HG02763 (cell line): ENCODE measurements around the gene ZDHHC24.
"Not testable (repeated sequence)": the region's sequence is repeated elsewhere in the genome, so short reads cannot be mapped to it uniquely, and the experiment has no call there.

ENCODE experiments used
- ATAC-seq: cut with Tn5 transposase; IDR thresholded peaks from one replicate; pipeline ENCODE4 v1.9.1; 2021; ENCODE audit warnings: mild to moderate bottlenecking, moderate library complexity; ENCODE audit not compliant: unreplicated experiment

Gene ZDHHC24

GRCh38 chr11:66546966-66547661 lies 1.3 kb upstream of the ZDHHC24 start:
- ATAC-seq = no peak

GRCh38 chr11:66546368-66546965 lies 619 bp upstream of the ZDHHC24 start, which contains the start of gene ACTN3:
Gene ACTN3, plus strand, starts transcription at chr11:66546903. Its CDS starts 35 bp downstream, at chr11:66546938.
- no peak for ATAC-seq

GRCh38 chr11:66544952-66545351 lies 896 bp downstream of the ZDHHC24 start:
- not testable (repeated sequence) for ATAC-seq

GRCh38 chr11:66543263-66544107 lies 2.4 kb downstream of the ZDHHC24 start:
- no peak for ATAC-seq

DNA sequence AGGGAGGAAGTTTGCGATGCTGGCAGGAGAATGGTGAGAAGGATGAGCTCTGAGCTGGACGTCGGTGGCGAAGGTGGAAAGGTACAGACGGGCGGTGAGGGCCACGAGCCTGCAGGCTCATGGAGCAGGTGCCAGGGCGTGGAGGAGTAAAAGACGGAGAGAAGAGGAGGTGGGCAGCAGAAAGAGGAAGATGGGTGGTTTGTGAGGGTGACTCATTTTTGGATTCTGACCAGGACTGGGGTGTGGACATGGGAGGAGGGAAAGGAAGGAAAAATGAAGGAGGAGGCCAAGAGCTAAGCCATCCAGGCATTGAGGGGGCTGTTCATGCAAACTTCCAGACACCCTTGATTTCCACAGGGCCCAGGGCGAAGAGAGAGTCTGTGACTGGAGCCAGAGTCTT lies 3.5 kb downstream of the ZDHHC24 start:
- ATAC-seq = no peak

- no peak for ATAC-seq
Measured at GRCh38 chr11:66541892-66542291, 4.0 kb downstream of the ZDHHC24 start.

- not testable (repeated sequence) for ATAC-seq
Measured at GRCh38 chr11:66540598-66540997, 5.2 kb downstream of the ZDHHC24 start.

GRCh38 chr11:66539870-66540213 lies 6.0 kb downstream of the ZDHHC24 start:
- ATAC-seq = no peak

DNA sequence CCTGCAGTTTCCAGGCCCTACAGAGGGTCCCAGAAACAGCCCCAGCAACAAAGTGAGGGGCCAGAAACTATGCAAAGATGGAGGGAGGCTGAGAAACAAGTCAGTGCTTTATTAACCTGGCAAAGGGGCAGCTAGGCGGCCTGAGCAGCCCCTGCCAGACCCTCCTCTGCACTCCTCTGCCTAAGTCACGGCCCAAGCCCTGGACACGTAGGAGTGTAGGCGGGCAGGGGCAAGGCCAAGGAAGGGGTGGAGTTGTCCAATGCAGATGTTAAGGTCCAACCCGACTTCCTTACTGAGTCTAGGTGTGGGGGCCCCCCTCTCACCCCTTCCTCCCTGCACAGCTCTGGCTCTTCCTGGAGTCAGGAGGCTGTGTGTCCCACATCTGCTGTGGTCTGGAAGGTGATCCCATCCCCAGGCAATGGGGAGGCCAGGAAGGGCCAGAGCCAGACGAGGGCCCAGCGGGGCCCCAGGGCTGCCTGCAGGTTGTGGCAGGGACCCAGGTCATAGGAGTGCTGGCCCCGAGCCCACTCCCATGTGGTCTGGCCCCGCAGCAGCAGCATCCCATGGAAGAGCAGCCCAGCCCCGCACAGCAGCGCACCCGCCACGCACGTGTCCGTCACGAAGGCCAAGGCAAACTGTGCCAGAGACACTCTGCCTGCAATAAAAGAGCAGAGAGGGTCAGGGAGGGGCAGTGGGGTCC lies 6.5 kb downstream of the ZDHHC24 start:
- ATAC-seq = no peak

DNA sequence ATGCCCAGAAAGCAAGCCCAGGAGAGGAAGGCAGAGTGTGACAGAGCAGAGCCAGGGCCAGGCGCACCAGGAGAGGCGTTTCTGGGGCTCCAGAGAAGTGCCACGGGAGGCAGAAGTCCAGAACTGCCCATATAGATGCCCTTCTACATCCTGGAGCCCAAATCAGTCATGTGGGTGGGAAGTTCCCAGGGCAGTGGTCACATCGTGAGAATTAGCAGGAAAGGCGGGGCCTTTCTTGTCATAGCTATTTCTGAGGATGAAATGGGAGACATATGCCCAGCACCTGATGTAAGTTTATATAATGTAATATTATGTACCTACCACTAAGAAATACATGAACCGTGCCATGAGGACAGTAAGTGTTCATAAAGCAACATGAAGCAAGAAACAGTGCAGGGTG lies 13.1 kb downstream of the ZDHHC24 start:
- ATAC-seq = no peak

DNA sequence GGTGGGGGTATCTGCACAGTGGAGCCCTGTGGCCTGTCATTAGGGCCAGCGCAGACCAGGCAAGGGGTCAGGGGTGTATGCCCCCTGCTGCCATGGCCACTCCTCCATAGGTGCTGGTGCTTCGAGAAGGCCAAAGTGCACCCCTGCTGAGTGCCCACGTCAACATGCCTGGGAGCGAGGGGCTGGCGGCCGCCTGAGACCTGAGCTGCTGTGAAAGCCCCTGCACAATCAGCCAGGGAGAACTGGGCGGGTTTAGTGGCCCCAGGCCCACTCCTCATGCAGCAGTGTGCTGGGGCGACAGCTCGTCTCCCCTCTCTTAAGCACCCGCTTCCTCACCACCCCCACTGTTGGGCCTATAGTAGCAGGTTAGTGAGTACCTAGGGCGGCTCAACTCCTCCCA lies 14.0 kb downstream of the ZDHHC24 start:
- ATAC-seq = no peak

GRCh38 chr11:66530927-66531709 lies 14.7 kb downstream of the ZDHHC24 start:
- no peak for ATAC-seq

DNA sequence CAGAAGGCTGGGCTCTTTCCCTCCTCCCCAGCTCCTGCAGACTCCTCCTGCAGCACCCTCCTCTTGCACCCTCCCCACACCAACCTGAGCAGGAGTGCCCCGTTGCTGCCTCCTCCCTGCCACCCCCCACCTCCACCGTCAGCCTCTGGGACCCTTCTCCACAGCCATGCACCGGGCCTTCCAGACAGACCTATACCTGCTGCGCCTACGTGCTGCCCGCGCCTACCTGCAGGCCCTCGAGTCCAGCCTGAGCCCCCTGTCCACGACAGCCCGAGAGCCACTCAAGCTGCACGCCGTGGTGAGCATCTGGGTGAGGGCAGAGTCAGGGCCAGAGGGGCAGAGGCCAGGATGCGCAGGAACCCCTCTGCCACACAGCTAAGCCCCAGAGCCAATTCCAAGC lies 16.2 kb downstream of the ZDHHC24 start:
- no peak for ATAC-seq

GRCh38 chr11:66529069-66529468 lies 16.8 kb downstream of the ZDHHC24 start:
- ATAC-seq = no peak

DNA sequence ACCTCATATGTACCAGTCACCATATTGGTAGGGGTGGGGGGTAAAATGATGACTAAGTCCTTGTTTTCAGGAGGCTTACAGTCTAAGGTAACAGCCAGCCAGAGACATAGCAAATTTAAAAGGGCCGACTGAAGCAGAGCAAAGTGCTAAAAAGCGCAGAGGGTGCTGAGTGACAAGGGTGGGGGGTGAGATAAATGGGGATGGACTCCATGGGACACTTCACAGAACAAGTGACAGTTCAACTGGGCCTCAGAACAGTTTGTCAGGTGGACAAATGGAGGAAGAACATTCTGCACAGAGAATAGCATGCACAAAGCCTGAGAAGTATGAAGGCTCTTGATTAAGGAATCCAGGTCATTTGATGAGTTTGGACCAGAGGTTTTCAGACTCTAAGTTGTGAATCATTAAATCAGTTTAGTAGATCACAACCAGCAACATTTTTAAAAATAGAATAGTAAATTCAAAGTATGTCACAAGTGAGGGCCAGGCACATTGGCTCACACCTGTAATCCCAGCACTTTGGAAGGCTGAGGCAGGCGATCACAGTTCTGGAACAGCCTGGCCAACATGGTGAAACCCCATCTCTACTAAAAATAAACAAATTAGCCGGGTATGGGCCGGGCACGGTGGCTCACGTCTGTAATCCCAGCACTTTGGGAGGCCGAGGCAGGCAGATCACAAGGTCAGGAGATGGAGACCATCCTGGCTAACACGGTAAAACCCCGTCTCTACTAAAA lies 21.4 kb downstream of the ZDHHC24 start:
- ATAC-seq = no peak

- no peak for ATAC-seq
Measured at GRCh38 chr11:66523611-66524010, 22.2 kb downstream of the ZDHHC24 start.

DNA sequence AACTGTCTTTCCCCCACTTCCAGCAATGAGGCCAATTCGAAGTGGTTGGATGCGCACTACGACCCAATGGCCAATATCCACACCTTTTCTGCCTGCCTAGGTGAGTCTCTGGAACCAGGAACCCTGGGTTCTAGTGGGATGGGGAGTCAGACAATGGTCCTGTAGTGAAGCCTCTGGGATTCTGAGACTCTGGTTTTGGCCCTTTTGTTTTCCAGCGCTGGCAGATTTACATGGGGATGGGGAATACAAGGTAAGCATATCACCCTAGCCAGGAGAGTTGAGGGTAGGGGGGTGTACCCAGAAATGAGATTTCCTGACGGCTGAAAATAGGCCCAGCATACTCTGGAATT lies 34.9 kb downstream of the ZDHHC24 start:
- ATAC-seq = no peak

GRCh38 chr11:66510271-66510989 lies 35.4 kb downstream of the ZDHHC24 start, which contains the start of gene BBS1:
Gene BBS1, plus strand, starts transcription at chr11:66510635. Its CDS starts 25 bp downstream, at chr11:66510660.
- ATAC-seq = peak; percentile 86

- no peak for ATAC-seq
Measured at GRCh38 chr11:66509131-66509561, 36.7 kb downstream of the ZDHHC24 start.
